ENCODE measurements around the gene ZNF212. TPM values are rescaled to one million over a fixed set of nuclear protein-coding genes. Genes with fewer than 3 reads are reported as not detected.

The ZNF212 gene
- total RNA-seq, 4 donors from 2014 or later = 6.7 to 12.5 (median 9.7) TPM

GRCh38 chr7:149285603-149286002 is 46.2 kb downstream of the ZNF212 start:
- 9 to 20% methylated on average over 5 to 9 of the region's 11 CpGs for WGBS, 2 donors
- peaks cover 1 to 6% of the 10 kb centered on the region in 2 donors for H3K36me3 ChIP-seq
- intact Hi-C loops (cut with DNase I) = no loop called here
- H3K27ac ChIP-seq = peak overlapping the region in 1 of 3 donors; percentile 53
- H3K27me3 ChIP-seq = no peaks in the 10 kb centered on the region
- no peaks in the 10 kb centered on the region for H3K9me3 ChIP-seq
- TF ChIP-seq POLR2A (IDR thresholded peaks at IDR 0.05) (no peak), CTCF (IDR thresholded peaks at IDR 0.05) (no peak)
- peak overlapping the region; percentile 47 to 58 (median 48) for H3K4me3 ChIP-seq (replicated peaks in 1 of 3)
- peaks cover 6 to 12% of the 10 kb centered on the region in 2 donors for H3K4me1 ChIP-seq
- DNase-seq = peak; percentile 32 to 40

GRCh38 chr7:149286811-149287400 is 47.5 kb downstream of the ZNF212 start:
- TF ChIP-seq CTCF (IDR thresholded peaks at IDR 0.05) = no peak
- no peak for TF ChIP-seq POLR2A (IDR thresholded peaks at IDR 0.05)
- Histone ChIP-seq H3K4me3 (replicated peaks in 1 of 3) (no peak overlapping the region), H3K27me3 (no peaks in the 10 kb centered on the region), H3K9me3 (no peaks in the 10 kb centered on the region), H3K4me1 (peaks cover 6 to 12% of the 10 kb centered on the region in 2 donors), H3K27ac (no peak overlapping the region), H3K36me3 (peaks cover 0 to 4% of the 10 kb centered on the region in 2 donors)
- 88 to 97% methylated on average over 6 of the region's 6 CpGs for WGBS, 2 donors
- no peak for DNase-seq
- intact Hi-C loops (cut with DNase I) = no loop called here

- no peaks in the 10 kb centered on the region for H3K27me3 ChIP-seq
- TF ChIP-seq POLR2A (IDR thresholded peaks at IDR 0.05) (no peak), CTCF (IDR thresholded peaks at IDR 0.05) (no peak)
- peaks cover 6 to 12% of the 10 kb centered on the region in 2 donors for H3K4me1 ChIP-seq
- no peak overlapping the region for H3K27ac ChIP-seq
- no peak for DNase-seq
- WGBS, 2 donors = 88 to 95% methylated on average over 8 to 10 of the region's 10 CpGs
- no peaks in the 10 kb centered on the region for H3K36me3 ChIP-seq
- no peaks in the 10 kb centered on the region for H3K9me3 ChIP-seq
- intact Hi-C loops (cut with DNase I) = no loop called here
- no peak overlapping the region for H3K4me3 ChIP-seq (replicated peaks in 1 of 3)
Observed at GRCh38 chr7:149287622-149288021, 48.2 kb downstream of the ZNF212 start.

- TF ChIP-seq POLR2A (IDR thresholded peaks at IDR 0.05) (no peak), CTCF (IDR thresholded peaks at IDR 0.05) (no peak)
- WGBS, 2 donors = 91 to 94% methylated on average over 7 to 8 of the region's 8 CpGs
- no peak overlapping the region for H3K27ac ChIP-seq
- peaks cover 6 to 12% of the 10 kb centered on the region in 2 donors for H3K4me1 ChIP-seq
- DNase-seq = no peak
- no peaks in the 10 kb centered on the region for H3K9me3 ChIP-seq
- H3K36me3 ChIP-seq = no peaks in the 10 kb centered on the region
- intact Hi-C loops (cut with DNase I) = no loop called here
- no peaks in the 10 kb centered on the region for H3K27me3 ChIP-seq
- H3K4me3 ChIP-seq (replicated peaks in 1 of 3) = no peak overlapping the region
Observed at GRCh38 chr7:149289262-149289661, 49.8 kb downstream of the ZNF212 start.

GRCh38 chr7:149289856-149290255 is 50.4 kb downstream of the ZNF212 start:
- WGBS, 2 donors = 84 to 100% methylated on average over 3 of the region's 4 CpGs
- no peak for DNase-seq
- Histone ChIP-seq H3K4me1 (peaks cover 6 to 9% of the 10 kb centered on the region in 2 donors), H3K27ac (no peak overlapping the region), H3K9me3 (no peaks in the 10 kb centered on the region), H3K4me3 (replicated peaks in 1 of 3) (no peak overlapping the region), H3K36me3 (peaks cover 0 to 2% of the 10 kb centered on the region in 2 donors), H3K27me3 (no peaks in the 10 kb centered on the region)
- intact Hi-C loops (cut with DNase I) = no loop called here
- TF ChIP-seq POLR2A (IDR thresholded peaks at IDR 0.05) = no peak
- no peak for TF ChIP-seq CTCF (IDR thresholded peaks at IDR 0.05)
